Measurements from ENCODE around the gene CCDC174.

GRCh38 chr3:14614189-14614588 lies 37.4 kb upstream of the CCDC174 start:
- TF ChIP-seq CTCF (IDR thresholded peaks at IDR 0.05; ENCODE audit: insufficient read depth, low read length, poor library complexity, severe bottlenecking) (no peak), EZH2phosphoT487 (conservative IDR thresholded peaks at IDR 0.05; ENCODE audit: low read length) (no peak)
